ENCODE measurements around the gene SETD7.

SETD7 gene

DNA sequence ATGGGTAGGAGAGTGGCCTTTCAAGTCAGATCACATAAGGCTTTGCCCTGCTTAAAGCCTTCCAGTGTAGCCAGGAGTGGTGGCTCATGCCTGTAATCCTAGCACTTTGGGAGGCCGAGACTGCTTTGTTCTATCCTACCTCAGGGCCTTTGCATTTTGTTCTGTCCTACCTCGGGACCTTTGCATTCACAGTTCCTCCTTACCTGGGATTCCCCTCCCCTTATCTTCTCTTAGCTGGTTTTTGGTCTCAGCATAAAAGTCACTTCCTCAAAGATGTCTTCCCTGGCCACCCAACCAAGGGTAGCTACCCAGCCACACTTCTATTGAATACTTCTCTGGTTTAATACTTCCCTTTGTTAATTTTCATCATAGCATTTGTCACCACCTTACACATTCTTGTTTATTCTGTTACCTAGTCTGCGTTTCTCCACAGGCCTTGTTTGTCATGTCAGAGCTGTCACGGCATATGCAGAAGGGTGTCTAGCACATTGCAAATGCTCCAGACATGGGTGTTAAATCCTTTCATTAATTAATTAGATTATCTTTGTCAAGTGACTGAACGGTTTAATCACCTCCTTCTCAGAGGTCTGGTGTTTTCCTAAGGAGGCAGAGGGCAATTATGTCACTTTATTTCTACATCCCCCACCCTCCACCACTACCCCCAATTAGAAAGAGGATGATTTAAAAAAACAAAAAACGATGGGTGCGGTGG is 11.3 kb upstream of the SETD7 start:
- no peak for TF ChIP-seq CTCF (IDR thresholded peaks at IDR 0.05)

- no peak for TF ChIP-seq CTCF (IDR thresholded peaks at IDR 0.05)
Measured at GRCh38 chr4:139564502-139564901, 8.5 kb upstream of the SETD7 start.

- TF ChIP-seq CTCF (IDR thresholded peaks at IDR 0.05), result no peak
Measured at GRCh38 chr4:139563515-139563914, 7.5 kb upstream of the SETD7 start.

- no peak for TF ChIP-seq CTCF (IDR thresholded peaks at IDR 0.05)
Measured at GRCh38 chr4:139562839-139563238, 6.8 kb upstream of the SETD7 start.

DNA sequence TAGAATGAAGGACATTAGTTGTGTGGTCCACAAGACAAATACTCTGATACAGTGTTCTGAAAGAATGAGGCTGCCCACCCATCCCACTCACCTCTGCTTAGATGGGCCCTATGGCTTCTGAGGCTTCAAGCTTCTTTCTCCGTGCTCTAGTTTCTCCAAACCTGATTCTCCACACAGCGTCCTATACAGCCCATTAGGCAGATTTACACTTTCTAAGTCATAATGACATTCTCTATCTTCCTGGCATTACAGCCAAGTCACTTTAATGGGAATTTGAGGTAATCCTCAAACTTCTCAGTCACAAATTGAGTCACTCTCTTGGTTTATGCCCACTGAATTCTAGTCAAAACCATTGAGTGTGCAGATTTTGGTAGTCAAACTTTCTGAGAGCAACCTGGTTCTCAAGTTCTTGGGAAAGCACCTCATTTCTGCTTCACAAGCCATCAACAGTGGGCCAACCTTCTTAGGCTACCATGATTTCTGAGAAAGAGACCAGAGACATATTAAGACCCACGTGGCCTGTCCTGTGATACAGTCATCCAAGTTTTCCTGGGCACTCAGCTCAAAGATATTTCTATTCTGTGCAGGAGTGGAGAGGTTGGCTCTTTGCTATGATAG is 6.2 kb upstream of the SETD7 start:
- no peak for TF ChIP-seq CTCF (IDR thresholded peaks at IDR 0.05)

- no peak for TF ChIP-seq CTCF (IDR thresholded peaks at IDR 0.05)
Measured at GRCh38 chr4:139560406-139561104, 4.5 kb upstream of the SETD7 start.

DNA sequence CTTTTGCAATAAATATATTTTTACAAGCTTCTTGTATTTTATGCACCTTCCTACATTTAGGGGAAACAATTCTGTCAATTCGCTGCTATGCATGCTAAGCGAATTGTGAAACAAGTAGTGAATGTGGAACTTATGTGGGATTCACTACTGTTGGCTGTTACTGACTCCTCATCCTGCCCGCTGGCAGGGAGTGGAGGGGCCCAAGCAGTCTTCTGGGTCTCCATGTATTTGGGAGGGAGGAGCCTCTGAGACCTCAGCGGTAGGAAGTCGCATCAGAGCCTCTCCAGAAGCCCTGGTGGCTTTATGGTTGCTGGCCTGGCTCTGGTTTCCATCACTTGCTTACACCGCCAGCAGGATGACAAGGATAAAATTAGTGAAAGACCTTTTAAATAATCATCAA is 3.7 kb upstream of the SETD7 start:
- TF ChIP-seq CTCF (IDR thresholded peaks at IDR 0.05), result no peak

All from LNCAP (cell line).